H1 (cell line): ENCODE results near the gene MALT1. TPM values are rescaled to one million over a fixed set of nuclear protein-coding genes. Genes with fewer than 3 reads are reported as not detected.

Source experiments
- ASH2L ChIP-seq: fragments of 200-600, 300-600 bp; sonication (generic); IDR thresholded peaks from one replicate; pipeline ENCODE4 v1.7.1; 2017; ENCODE audit warnings: low read length
- BRCA1 ChIP-seq: IDR thresholded peaks from 2 replicates; pipeline ENCODE4 v1.6.1; 2012; ENCODE audit warnings: low read depth, low read length, improper control_type of control experiment
- KDM5A ChIP-seq: fragments of 200-600 bp; IDR thresholded peaks from 2 replicates; pipeline ENCODE4 v1.7.1; 2012; ENCODE audit warnings: mild to moderate bottlenecking, low read length, inconsistent platforms, mixed read lengths
- TBP ChIP-seq: IDR thresholded peaks from 2 replicates; pipeline ENCODE4 v1.6.1; 2011; ENCODE audit warnings: low read depth, low read length, improper control_type of control experiment
- TCF12 ChIP-seq: IDR thresholded peaks from 2 replicates; pipeline ENCODE4 v1.6.1; 2011; ENCODE audit warnings: low read depth, mild to moderate bottlenecking, low read length
- polyA plus RNA-seq, 7 experiments: library from polyadenylated mRNA; depleted of rRNA in 3 of 7; stranded (reverse) in 5 of 7; unstranded in 2 of 7; fragments of >200 nt in 5 of 7; fragments of 200-250 nt in 2 of 7; gene quantifications; 1 replicate in 5 of 7; 2 replicates in 1 of 7; 4 replicates in 1 of 7; pipeline versions ENCODE4 v1.2.1 to v1.2.3, GENCODE V29; 2011 to 2013; ENCODE audit warnings: missing spikeins in 2 of 7, mixed read lengths in 2 of 7
- total RNA-seq: library from RNA; stranded (reverse); fragmentation: NEBNext Ultra II Directional; extraction: Animal tissue kit (Norgen Biotek cat#: 25700); gene quantifications from 2 replicates; pipeline ENCODE4 v1.2.1, GENCODE V29; 2021

MALT1 gene
- total and polyA plus RNA-seq, 2 of the 8 experiments (the other 6 are each of a cell fraction or from before 2014, with no cell fraction given) = 10.7 to 25.9 TPM

DNA sequence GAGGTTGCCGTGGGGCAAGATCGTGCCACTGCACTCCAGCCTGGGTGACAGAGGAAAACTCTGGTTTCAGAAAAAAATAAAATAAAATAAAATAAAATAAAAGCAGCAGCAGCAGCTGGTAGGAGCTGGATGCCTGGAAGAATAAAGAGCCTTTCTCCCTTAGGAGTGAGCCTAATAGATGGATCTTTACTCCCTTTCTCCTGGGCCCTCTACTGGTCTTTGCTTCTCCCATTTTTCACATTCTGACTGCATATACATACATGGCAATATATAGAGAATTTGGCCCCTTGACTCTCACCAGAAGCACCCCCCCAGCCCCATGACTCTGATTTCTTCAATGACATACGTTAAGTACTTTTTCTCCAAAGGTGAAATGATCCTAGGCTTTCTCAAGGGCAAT is 9.8 kb upstream of the MALT1 start (continued):
- no peak for TF ChIP-seq TCF12
- TF ChIP-seq BRCA1 = no peak
- no peak for TF ChIP-seq KDM5A
- no peak for TF ChIP-seq ASH2L
- no peak for TF ChIP-seq TBP
